NCI-H128 (cell line): ENCODE data around the gene ZNF511.
"Not testable (repeated sequence)": the region's sequence is repeated elsewhere in the genome, so short reads cannot be mapped to it uniquely, and the experiment has no call there.

ENCODE experiments used
- DNase-seq: peaks from one replicate; lab custom pipeline; 2025; ENCODE audit not compliant: unreplicated experiment; lab: John Stamatoyannopoulos, UW

The ZNF511 gene

GRCh38 chr10:133313192-133313591, 4.5 kb downstream of the ZNF511 start:
- DNase-seq, result no peak

DNA sequence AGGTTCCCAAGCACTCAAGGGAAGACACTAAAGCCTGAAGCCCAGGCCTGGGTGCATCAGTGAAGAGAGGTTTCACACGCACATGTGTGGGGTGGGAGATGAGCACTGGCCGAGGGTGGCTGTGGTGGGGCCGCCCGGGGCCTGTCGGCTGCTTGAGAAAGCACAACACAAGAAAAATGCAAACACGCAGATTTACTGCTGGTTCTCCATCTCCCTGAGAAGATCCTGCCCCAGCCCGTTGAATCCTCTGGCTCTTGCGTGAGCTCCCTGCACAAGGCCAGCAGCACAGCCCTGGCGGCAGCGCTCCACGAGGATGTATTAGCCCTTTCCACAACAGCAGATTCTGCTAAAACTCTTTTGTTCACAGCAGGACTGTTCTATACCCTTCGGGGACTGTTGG, 6.2 kb downstream of the ZNF511 start:
- no peak for DNase-seq

DNA sequence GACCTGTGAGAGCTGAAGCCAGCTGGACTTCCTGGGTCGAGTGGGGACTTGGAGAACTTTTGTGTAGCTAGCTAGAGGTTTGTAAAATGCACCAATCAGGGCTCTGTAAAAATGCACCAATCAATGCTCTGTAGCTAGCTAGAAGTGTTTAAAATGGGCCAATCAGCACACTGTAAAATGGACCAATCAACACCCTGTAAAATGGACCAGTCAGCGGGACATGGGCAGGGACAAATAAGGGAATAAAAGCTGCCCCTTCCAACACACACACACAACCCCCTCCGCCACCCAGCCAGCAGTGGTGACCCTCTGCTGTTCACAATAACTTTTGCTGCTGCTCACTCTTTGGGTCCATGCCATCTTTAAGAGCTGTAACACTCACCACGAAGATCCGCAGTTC, 7.1 kb downstream of the ZNF511 start:
- DNase-seq, result no peak

GRCh38 chr10:133316266-133316665, 7.6 kb downstream of the ZNF511 start:
- DNase-seq, result no peak

DNA sequence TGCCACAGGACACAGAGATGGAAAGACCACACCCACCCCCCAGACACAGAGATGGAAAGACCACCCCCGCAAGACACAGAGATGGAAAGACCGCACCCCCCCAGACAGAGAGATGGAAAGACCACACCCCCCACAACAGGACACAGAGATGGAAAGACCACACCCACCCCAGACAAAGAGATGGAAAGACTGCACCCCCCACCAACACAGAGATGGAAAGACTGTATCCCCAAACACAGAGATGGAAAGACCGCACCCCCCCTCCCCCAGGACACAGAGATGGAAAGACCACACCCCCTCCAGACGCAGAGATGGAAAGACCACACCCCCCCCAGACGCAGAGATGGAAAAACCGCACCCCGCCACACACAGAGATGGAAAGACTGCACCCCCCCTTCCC, 8.0 kb downstream of the ZNF511 start:
- no peak for DNase-seq

GRCh38 chr10:133318494-133319127, 9.9 kb downstream of the ZNF511 start:
- peak; percentile 15 for DNase-seq

- DNase-seq, result not testable (repeated sequence)
Measured at GRCh38 chr10:133320852-133321422, 12.2 kb downstream of the ZNF511 start.

GRCh38 chr10:133322064-133322709, 13.5 kb downstream of the ZNF511 start:
- not testable (repeated sequence) for DNase-seq

GRCh38 chr10:133324198-133324792, 15.6 kb downstream of the ZNF511 start:
- peak; percentile 11 for DNase-seq

GRCh38 chr10:133324857-133325260, 16.1 kb downstream of the ZNF511 start:
- no peak for DNase-seq

DNA sequence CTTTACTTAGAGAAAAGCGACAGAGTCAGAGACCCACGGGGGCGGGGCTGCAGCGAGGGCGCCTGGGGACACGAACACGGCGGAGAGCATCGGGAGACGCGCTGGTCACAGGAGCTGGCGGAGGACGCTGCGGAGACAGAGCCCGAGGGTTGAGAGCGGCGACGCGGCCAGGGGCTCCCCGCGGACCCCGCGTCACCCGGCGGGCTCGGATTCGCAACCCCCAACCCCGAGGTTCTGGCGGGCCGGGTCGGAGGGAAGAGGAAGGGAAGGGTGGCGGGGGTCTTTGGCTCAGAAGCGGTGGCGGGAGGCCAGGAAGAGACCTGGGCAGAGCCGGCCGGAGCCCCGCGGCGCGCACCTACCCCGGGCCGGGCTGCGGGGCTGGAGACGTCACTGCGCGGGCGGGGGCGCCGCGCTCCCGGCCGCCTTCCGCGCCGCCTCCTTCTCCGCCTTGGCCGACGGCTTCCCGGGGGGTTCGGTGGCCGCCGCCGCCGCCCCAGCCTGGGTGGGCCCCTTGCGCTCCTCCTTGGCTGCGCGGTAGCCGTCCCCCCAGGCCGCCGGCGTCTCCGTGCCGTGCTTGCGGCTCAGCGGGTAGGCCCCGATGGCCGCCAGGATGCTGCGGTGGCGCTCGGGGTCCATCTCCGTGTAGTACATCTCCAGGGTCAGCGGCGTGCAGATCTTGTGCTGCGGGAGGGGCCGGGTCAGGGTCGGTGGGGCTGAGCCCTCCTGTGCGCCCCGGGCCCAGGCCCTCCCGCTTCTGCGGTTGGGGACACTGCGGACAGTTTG, 16.9 kb downstream of the ZNF511 start:
- DNase-seq, result no peak

- no peak for DNase-seq
Measured at GRCh38 chr10:133326223-133326551, 17.5 kb downstream of the ZNF511 start.

DNA sequence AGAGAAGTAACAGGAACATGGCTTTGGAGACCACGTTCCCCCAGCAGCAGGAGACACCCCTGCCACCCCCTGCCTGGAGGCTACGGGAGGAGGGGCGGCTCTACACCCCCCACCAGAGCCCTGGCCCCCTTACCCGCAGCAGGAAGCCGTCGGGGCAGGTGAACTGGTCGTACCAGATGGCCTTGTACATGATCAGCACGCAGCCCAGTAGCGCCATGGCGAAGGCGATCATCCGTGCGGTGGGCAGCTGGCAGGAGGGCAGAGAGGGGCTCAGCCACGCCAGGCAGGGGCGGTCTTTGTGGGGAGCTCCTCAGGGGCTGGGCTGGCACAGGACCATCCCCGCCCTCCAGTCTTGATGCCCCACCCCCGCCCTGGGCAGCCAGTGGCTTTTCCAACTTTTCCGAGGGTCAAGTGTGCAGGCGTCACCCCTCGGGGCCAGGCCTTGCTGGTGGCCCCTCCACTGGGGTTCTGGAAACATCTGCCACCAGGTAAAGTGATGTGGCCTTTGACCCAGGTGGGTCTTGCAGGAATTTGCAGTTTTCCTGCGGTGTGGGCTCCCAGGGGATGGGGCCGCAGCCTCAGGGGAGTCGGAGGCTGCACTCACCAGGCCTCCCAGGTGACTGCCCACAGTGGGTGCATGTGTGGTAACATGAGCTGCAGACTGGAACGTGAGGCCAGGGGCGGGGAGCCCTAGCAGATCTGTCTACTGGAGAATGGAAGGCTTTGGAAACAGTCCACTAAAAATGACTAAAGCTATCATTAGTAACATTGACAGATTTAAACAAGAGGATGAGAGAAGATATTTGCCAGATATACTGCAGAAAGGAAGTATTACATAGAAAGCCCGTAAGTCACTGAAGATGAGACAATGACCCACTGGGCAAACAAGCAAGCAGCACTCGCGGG, 18.3 kb downstream of the ZNF511 start:
- no peak for DNase-seq

- no peak for DNase-seq
Measured at GRCh38 chr10:133327651-133328357, 19.1 kb downstream of the ZNF511 start.

DNA sequence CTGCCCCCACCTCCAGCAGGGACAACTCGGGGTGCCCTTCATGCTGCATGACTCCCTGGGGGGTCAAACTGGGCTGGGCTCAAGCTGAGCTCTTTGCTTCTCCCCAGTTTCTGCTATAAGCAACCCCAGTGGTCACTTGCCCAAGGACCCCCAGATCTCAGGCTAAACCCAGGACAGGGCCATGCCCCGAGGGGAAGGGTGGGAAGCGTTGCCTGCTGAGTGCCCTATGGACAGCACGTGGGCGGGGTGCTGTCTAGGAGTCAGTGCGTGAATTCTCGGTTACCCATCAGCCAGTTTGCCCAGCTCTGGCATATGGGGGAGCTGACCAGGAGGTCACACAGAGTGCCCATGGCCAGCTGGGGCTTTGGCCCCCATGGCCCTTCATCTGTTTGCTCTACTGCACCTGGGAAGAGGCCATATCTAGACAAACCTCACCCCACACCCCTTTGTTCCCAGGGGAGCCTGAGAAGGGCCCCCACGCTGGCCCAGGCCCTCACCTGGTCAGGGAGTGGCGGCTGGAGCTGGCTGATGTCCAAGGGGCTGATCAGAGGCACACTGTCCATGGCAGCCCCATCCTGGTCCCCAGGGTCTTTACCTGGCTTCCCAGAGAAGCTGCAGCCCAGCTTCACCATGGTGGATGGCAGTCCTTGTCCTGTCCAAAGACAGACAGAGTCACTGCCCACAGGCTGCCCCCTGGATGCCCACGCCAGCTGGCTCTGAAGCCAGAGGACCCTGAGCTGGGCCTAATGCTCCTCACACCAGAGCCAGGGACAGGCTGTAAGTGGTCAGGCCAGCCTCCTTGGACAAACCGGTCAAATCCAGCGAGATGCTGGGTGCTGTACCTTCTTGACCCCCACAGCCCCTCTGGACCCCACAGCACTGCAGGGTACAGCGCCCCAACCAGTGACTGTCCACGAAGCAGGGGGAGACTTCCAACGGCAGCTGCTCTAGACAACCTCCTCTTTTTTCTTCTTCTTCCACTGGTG, 19.9 kb downstream of the ZNF511 start:
- DNase-seq, result no peak

- DNase-seq, result peak; percentile 69
Measured at GRCh38 chr10:133329491-133330202, 20.9 kb downstream of the ZNF511 start.

DNA sequence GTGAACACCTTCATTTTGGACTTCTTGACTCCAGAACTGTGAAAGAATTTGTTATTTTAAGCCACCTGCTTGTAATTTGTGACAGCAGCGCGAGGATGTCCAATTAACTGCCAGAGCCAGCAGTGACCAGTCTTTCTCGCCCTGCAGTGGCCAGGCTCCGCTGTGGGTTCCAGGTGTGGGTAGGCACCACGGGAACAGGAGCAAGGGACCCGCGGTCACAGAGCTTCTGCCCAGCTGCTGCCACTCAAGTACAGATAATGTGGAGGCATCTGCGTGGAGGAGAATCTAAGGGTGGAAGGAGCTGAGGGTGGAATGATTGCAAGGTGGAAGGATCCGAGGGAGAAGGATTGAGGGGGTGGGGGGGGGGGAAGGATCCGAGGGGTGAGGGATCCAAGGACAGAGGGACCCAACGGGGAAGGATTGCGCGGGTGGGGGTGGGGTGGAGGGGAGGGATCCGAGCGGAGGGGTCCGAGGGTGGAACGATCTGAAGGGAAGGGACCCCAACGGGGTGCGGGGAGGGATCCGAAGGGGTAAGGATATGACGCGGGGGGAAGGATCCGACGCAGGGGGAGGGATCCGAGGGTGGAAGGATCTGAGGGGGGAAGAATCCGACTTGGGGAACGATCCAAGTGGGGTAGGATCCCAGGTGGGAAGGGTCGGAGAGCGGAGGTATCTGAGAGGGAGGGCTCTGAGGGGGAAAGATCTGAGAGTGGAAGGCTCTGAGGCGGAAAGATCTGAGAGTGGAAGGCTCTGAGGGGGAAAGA, 24.4 kb downstream of the ZNF511 start:
- DNase-seq, result no peak
